HEK293 (cell line): ENCODE data around the gene TCEAL8.
A peak's percentile ranks its signal among the peaks of the same experiment; 100 is the strongest.

ENCODE experiments used
- CTCF ChIA-PET: fragments of 350-600 bp; formaldehyde crosslinking; extraction: SDS; loops from one replicate; lab custom pipeline; 2021; ENCODE audit warnings: antibody characterized with exemption; lab: Yijun Ruan, JAX
- POLR2A ChIA-PET: fragments of 300-600 bp; formaldehyde crosslinking; extraction: SDS; loops from one replicate; lab custom pipeline; 2020; ENCODE audit warnings: antibody characterized with exemption, inconsistent platforms; lab: Yijun Ruan, JAX
- H3K27ac ChIP-seq: fragments of 200-500 bp; sonication (Bioruptor generic); 2 replicates; pipeline ENCODE4 v1.5.1; 2014; ENCODE audit warnings: low read depth, low read length, control low read depth, inconsistent platforms; ENCODE audit errors: extremely low read depth
- H3K36me3 ChIP-seq, 2 experiments: fragments of 200-500 bp in 1 of 2; sonication (Bioruptor generic) in 1 of 2; 1 replicate in 1 of 2; 2 replicates in 1 of 2; pipeline ENCODE4 v1.5.1; 2014 to 2017; ENCODE audit warnings: inconsistent platforms in 2 of 2, low read length in 2 of 2; ENCODE audit not compliant: control insufficient read depth in 2 of 2, insufficient read depth in 1 of 2
- H3K4me1 ChIP-seq: fragments of 200-500 bp; sonication (Bioruptor generic); 2 replicates; pipeline ENCODE4 v1.5.1; 2014; ENCODE audit warnings: mild to moderate bottlenecking, low read length, inconsistent platforms; ENCODE audit not compliant: control insufficient read depth, insufficient read depth
- H3K4me3 ChIP-seq: 2 replicates; pipeline ENCODE4 v1.5.1; 2011; ENCODE audit warnings: low read depth, mild to moderate bottlenecking, control low read depth, low read length, moderate library complexity
- H3K9me3 ChIP-seq: fragments of 200-500 bp; sonication (Bioruptor generic); 2 replicates; pipeline ENCODE4 v1.5.1; 2014; ENCODE audit warnings: low read depth, low read length, inconsistent platforms; ENCODE audit not compliant: control insufficient read depth, insufficient read depth
- BCL11B ChIP-seq: fragments of 450-650 bp; formaldehyde crosslinking; IDR thresholded peaks from 2 replicates; pipeline ENCODE4 v1.5.1; 2016; ENCODE audit warnings: low read depth, missing biosample characterization, missing genetic modification characterization
- MZF1 ChIP-seq: fragments of 450-650 bp; formaldehyde crosslinking; IDR thresholded peaks from 2 replicates; pipeline ENCODE4 v1.5.1; 2017; ENCODE audit warnings: missing biosample characterization, missing genetic modification characterization, borderline replicate concordance
- OSR2 ChIP-seq: fragments of 450-650 bp; formaldehyde crosslinking; IDR thresholded peaks from 2 replicates; pipeline ENCODE4 v1.5.1; 2016; ENCODE audit warnings: missing biosample characterization, missing genetic modification characterization
- WT1 ChIP-seq: fragments of 450-650 bp; formaldehyde crosslinking; IDR thresholded peaks from 2 replicates; pipeline ENCODE4 v1.5.1; 2016; ENCODE audit warnings: missing biosample characterization, missing genetic modification characterization
- ZBTB48 ChIP-seq: fragments of 450-650 bp; formaldehyde crosslinking; IDR thresholded peaks from 2 replicates; pipeline ENCODE4 v1.5.1; 2016; ENCODE audit warnings: missing biosample characterization, missing genetic modification characterization
- ZFP41 ChIP-seq: fragments of 450-650 bp; formaldehyde crosslinking; IDR thresholded peaks from 2 replicates; pipeline ENCODE4 v1.5.1; 2016; ENCODE audit warnings: missing biosample characterization, missing genetic modification characterization, borderline replicate concordance
- ZNF10 ChIP-seq: fragments of 450-650 bp; formaldehyde crosslinking; IDR thresholded peaks from 2 replicates; pipeline ENCODE4 v1.5.1; 2017; ENCODE audit warnings: missing biosample characterization, missing genetic modification characterization
- ZNF248 ChIP-seq: fragments of 450-650 bp; formaldehyde crosslinking; IDR thresholded peaks from 2 replicates; pipeline ENCODE4 v1.5.1; 2017; ENCODE audit warnings: missing biosample characterization, missing genetic modification characterization
- ZNF266 ChIP-seq: fragments of 450-650 bp; formaldehyde crosslinking; IDR thresholded peaks from 2 replicates; pipeline ENCODE4 v1.5.1; 2016; ENCODE audit warnings: missing biosample characterization, missing genetic modification characterization, low read depth
- ZNF341 ChIP-seq: fragments of 450-650 bp; formaldehyde crosslinking; IDR thresholded peaks from 2 replicates; pipeline ENCODE4; 2016; ENCODE audit warnings: low read depth, missing biosample characterization, missing genetic modification characterization
- ZNF433 ChIP-seq: fragments of 450-650 bp; formaldehyde crosslinking; IDR thresholded peaks from 2 replicates; pipeline ENCODE4 v1.5.1; 2016; ENCODE audit warnings: missing biosample characterization, missing genetic modification characterization, low read depth
- ZNF510 ChIP-seq: fragments of 450-650 bp; formaldehyde crosslinking; IDR thresholded peaks from 2 replicates; pipeline ENCODE4 v1.5.1; 2018; ENCODE audit warnings: mild to moderate bottlenecking, missing genetic modification characterization, missing biosample characterization; ENCODE audit not compliant: insufficient replicate concordance
- ZNF529 ChIP-seq: fragments of 450-650 bp; formaldehyde crosslinking; IDR thresholded peaks from 2 replicates; pipeline ENCODE4 v1.5.1; 2017; ENCODE audit warnings: missing genetic modification characterization, missing biosample characterization; ENCODE audit not compliant: insufficient replicate concordance
- ZNF585B ChIP-seq: fragments of 450-650 bp; formaldehyde crosslinking; IDR thresholded peaks from 2 replicates; pipeline ENCODE4 v1.5.1; 2016; ENCODE audit warnings: missing biosample characterization, missing genetic modification characterization
- ZNF701 ChIP-seq: fragments of 450-650 bp; formaldehyde crosslinking; IDR thresholded peaks from 2 replicates; pipeline ENCODE4 v1.5.1; 2016; ENCODE audit warnings: missing biosample characterization, missing genetic modification characterization
- ZNF747 ChIP-seq: fragments of 450-650 bp; formaldehyde crosslinking; IDR thresholded peaks from 2 replicates; pipeline ENCODE4 v1.5.1; 2016; ENCODE audit warnings: missing biosample characterization, missing genetic modification characterization
- ZNF776 ChIP-seq: fragments of 450-650 bp; formaldehyde crosslinking; IDR thresholded peaks from 2 replicates; pipeline ENCODE4 v1.5.0; 2017; ENCODE audit warnings: missing biosample characterization, missing genetic modification characterization, borderline replicate concordance
- ZNF785 ChIP-seq: fragments of 450-650 bp; formaldehyde crosslinking; IDR thresholded peaks from 2 replicates; pipeline ENCODE4 v1.5.1; 2016; ENCODE audit warnings: missing biosample characterization, missing genetic modification characterization
- ZNF791 ChIP-seq: fragments of 450-650 bp; formaldehyde crosslinking; IDR thresholded peaks from 2 replicates; pipeline ENCODE4 v1.5.1; 2016; ENCODE audit warnings: missing biosample characterization, missing genetic modification characterization
- ZNF792 ChIP-seq: fragments of 450-650 bp; formaldehyde crosslinking; IDR thresholded peaks from 2 replicates; pipeline ENCODE4 v1.5.1; 2016; ENCODE audit warnings: missing biosample characterization, missing genetic modification characterization
- ZSCAN30 ChIP-seq: fragments of 450-650 bp; IDR thresholded peaks from 2 replicates; pipeline ENCODE4 v1.5.1; 2018; ENCODE audit warnings: missing biosample characterization, mild to moderate bottlenecking, missing genetic modification characterization, moderate library complexity
- TF ChIP-seq, protein P1 (sequence below): fragments of 450-650 bp; formaldehyde crosslinking; IDR thresholded peaks from 2 replicates; pipeline ENCODE4 v1.5.1; 2016; ENCODE audit warnings: missing biosample characterization, missing genetic modification characterization
- TF ChIP-seq, protein P2 (sequence below): fragments of 450-650 bp; formaldehyde crosslinking; IDR thresholded peaks from 2 replicates; pipeline ENCODE4 v1.5.1; 2016; ENCODE audit warnings: missing biosample characterization, missing genetic modification characterization
- TF ChIP-seq, protein P3 (sequence below): sonication (generic); formaldehyde crosslinking; IDR thresholded peaks from 2 replicates; pipeline ENCODE4 v1.8.1; 2022; ENCODE audit warnings: mild to moderate bottlenecking, moderate library complexity, missing genetic modification reagents
- TF ChIP-seq, protein P4 (sequence below): fragments of 450-650 bp; formaldehyde crosslinking; IDR thresholded peaks from 2 replicates; pipeline ENCODE4 v1.5.1; 2016; ENCODE audit warnings: missing biosample characterization, missing genetic modification characterization
- TF ChIP-seq, protein P5 (sequence below): fragments of 450-650 bp; formaldehyde crosslinking; IDR thresholded peaks from 2 replicates; pipeline ENCODE4 v1.5.1; 2017; ENCODE audit warnings: missing biosample characterization, mild to moderate bottlenecking, missing genetic modification characterization, moderate library complexity
- TF ChIP-seq, protein P6 (sequence below): fragments of 450-650 bp; formaldehyde crosslinking; IDR thresholded peaks from 2 replicates; pipeline ENCODE4 v1.5.1; 2017; ENCODE audit warnings: missing biosample characterization, missing genetic modification characterization

The TCEAL8 gene

DNA sequence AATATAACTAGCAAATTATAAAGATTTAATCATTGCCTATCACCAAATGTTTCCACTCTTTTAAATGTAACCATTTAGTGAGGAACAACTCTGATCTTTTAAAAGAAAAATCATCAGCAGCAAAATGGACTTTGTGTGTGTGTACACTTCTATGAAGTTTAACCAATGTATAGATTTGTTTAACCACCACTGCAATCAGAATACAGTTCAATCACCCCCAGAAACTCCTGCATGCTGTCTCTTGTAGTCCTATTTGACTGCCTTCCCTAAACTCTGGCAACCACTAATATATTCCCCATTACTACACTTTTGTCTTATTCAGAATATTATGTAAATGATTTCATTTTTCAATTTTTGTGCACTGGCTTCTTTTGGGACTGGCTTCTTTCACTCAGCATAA, 1.7 kb upstream of the TCEAL8 start:
- POLR2A ChIA-PET = no interaction called here
- Histone ChIP-seq H3K36me3 (peaks cover 0 to 16% of the 10 kb centered on the region in 2 experiments; a peak in 1 of 3 replicates), H3K9me3 (no peaks in the 10 kb centered on the region), H3K27ac (no peak overlapping the region), H3K4me3 (no peak overlapping the region), H3K4me1 (no peaks in the 10 kb centered on the region)
- CTCF ChIA-PET = no interaction called here
- TF ChIP-seq ZNF266 (tag by site-specific recombination) = no peak
- TF ChIP-seq, protein P1, sequence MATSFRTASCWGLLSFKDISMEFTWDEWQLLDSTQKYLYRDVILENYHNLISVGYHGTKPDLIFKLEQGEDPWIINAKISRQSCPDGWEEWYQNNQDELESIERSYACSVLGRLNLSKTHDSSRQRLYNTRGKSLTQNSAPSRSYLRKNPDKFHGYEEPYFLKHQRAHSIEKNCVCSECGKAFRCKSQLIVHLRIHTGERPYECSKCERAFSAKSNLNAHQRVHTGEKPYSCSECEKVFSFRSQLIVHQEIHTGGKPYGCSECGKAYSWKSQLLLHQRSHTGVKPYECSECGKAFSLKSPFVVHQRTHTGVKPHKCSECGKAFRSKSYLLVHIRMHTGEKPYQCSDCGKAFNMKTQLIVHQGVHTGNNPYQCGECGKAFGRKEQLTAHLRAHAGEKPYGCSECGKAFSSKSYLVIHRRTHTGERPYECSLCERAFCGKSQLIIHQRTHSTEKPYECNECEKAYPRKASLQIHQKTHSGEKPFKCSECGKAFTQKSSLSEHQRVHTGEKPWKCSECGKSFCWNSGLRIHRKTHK (tag by site-specific recombination) = no peak
- TF ChIP-seq ZNF747 = no peak
- TF ChIP-seq ZNF785 = no peak
- no peak for TF ChIP-seq ZNF510
- TF ChIP-seq, protein P2, sequence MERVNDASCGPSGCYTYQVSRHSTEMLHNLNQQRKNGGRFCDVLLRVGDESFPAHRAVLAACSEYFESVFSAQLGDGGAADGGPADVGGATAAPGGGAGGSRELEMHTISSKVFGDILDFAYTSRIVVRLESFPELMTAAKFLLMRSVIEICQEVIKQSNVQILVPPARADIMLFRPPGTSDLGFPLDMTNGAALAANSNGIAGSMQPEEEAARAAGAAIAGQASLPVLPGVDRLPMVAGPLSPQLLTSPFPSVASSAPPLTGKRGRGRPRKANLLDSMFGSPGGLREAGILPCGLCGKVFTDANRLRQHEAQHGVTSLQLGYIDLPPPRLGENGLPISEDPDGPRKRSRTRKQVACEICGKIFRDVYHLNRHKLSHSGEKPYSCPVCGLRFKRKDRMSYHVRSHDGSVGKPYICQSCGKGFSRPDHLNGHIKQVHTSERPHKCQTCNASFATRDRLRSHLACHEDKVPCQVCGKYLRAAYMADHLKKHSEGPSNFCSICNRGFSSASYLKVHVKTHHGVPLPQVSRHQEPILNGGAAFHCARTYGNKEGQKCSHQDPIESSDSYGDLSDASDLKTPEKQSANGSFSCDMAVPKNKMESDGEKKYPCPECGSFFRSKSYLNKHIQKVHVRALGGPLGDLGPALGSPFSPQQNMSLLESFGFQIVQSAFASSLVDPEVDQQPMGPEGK (tag by site-specific recombination) = no peak
- no peak for TF ChIP-seq ZSCAN30
- TF ChIP-seq, protein P3, sequence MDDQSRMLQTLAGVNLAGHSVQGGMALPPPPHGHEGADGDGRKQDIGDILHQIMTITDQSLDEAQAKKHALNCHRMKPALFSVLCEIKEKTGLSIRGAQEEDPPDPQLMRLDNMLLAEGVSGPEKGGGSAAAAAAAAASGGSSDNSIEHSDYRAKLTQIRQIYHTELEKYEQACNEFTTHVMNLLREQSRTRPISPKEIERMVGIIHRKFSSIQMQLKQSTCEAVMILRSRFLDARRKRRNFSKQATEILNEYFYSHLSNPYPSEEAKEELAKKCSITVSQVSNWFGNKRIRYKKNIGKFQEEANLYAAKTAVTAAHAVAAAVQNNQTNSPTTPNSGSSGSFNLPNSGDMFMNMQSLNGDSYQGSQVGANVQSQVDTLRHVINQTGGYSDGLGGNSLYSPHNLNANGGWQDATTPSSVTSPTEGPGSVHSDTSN (CRISPR knock-in tag) = no peak
- no peak for TF ChIP-seq ZNF529 (tag by site-specific recombination)
- TF ChIP-seq BCL11B (tag by site-specific recombination) = no peak
- TF ChIP-seq, protein P4, sequence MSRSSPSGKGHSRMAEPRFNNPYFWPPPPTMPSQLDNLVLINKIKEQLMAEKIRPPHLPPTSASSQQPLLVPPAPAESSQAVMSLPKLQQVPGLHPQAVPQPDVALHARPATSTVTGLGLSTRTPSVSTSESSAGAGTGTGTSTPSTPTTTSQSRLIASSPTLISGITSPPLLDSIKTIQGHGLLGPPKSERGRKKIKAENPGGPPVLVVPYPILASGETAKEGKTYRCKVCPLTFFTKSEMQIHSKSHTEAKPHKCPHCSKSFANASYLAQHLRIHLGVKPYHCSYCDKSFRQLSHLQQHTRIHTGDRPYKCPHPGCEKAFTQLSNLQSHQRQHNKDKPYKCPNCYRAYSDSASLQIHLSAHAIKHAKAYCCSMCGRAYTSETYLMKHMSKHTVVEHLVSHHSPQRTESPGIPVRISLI = no peak
- TF ChIP-seq ZNF791 (tag by site-specific recombination) = no peak
- no peak for TF ChIP-seq ZNF585B (tag by site-specific recombination)
- no peak for TF ChIP-seq ZNF792 (tag by site-specific recombination)
- no peak for TF ChIP-seq ZNF341
- no peak for TF ChIP-seq ZNF433 (tag by site-specific recombination)
- no peak for TF ChIP-seq WT1 (tag by site-specific recombination)
- TF ChIP-seq, protein P5, sequence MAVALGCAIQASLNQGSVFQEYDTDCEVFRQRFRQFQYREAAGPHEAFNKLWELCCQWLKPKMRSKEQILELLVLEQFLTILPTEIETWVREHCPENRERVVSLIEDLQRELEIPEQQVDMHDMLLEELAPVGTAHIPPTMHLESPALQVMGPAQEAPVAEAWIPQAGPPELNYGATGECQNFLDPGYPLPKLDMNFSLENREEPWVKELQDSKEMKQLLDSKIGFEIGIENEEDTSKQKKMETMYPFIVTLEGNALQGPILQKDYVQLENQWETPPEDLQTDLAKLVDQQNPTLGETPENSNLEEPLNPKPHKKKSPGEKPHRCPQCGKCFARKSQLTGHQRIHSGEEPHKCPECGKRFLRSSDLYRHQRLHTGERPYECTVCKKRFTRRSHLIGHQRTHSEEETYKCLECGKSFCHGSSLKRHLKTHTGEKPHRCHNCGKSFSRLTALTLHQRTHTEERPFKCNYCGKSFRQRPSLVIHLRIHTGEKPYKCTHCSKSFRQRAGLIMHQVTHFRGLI (tag by site-specific recombination) = no peak

DNA sequence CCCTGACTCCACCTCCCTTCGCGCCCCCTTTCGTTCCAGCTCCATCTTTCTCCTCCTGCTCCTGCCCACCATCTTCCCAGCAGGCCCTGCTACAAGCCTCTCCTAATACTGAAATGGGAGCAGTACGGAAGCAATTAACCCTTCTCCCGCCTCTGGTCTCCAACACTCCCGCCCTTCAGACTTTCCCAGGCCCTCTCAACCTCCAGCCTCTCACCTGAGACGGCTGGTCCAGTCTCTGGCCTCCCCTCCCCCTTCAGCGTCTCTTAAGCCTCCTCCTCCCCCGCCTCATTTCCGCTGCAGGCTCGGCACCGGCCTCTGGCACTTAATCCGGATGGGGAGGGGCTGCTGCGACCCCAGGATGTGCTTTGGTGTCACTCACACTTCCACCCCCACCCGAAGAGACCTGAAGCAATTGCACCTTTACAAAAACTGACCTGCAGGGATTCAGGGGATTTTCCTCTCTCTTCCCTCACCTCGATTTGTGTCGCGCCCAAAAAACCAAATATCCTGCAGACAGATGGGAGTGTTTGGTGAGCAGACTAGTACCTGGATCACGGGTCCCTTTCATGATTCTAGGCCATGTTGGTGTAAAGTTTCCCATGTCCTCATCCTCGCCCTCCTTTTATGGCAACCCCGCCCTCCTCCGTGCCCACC, 657 bp downstream of the TCEAL8 start:
- no peaks in the 10 kb centered on the region for H3K4me1 ChIP-seq
- ChIA-PET POLR2A (interaction anchor here (0.6 to 0.7 kb wide), 2 partner anchors 56 to 76 kb away, joined by 3 read pairs; partner anchors contain the start of genes BEX2 and TCEAL7), CTCF (no interaction called here)
- H3K4me3 ChIP-seq = peak overlapping the region; percentile 54
- no peaks in the 10 kb centered on the region for H3K9me3 ChIP-seq
- peak overlapping the region; percentile 65 for H3K27ac ChIP-seq
- H3K36me3 ChIP-seq = peaks cover 0 to 16% of the 10 kb centered on the region in 2 experiments; a peak in 1 of 3 replicates
- TF ChIP-seq ZNF701 = no peak
- TF ChIP-seq MZF1 (tag by site-specific recombination) = no peak
- TF ChIP-seq, protein P6, sequence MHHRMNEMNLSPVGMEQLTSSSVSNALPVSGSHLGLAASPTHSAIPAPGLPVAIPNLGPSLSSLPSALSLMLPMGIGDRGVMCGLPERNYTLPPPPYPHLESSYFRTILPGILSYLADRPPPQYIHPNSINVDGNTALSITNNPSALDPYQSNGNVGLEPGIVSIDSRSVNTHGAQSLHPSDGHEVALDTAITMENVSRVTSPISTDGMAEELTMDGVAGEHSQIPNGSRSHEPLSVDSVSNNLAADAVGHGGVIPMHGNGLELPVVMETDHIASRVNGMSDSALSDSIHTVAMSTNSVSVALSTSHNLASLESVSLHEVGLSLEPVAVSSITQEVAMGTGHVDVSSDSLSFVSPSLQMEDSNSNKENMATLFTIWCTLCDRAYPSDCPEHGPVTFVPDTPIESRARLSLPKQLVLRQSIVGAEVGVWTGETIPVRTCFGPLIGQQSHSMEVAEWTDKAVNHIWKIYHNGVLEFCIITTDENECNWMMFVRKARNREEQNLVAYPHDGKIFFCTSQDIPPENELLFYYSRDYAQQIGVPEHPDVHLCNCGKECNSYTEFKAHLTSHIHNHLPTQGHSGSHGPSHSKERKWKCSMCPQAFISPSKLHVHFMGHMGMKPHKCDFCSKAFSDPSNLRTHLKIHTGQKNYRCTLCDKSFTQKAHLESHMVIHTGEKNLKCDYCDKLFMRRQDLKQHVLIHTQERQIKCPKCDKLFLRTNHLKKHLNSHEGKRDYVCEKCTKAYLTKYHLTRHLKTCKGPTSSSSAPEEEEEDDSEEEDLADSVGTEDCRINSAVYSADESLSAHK = no peak
- TF ChIP-seq ZBTB48 (tag by site-specific recombination) = no peak
- peak; percentile 59 for TF ChIP-seq OSR2 (tag by site-specific recombination)
- TF ChIP-seq ZNF248 (tag by site-specific recombination) = no peak
- no peak for TF ChIP-seq ZFP41 (tag by site-specific recombination)
- no peak for TF ChIP-seq ZNF776
- TF ChIP-seq ZNF10 (tag by site-specific recombination) = no peak
